ENCODE data around the gene FARP1. TPM values are rescaled to one million over a fixed set of nuclear protein-coding genes. Genes with fewer than 3 reads are reported as not detected.

FARP1 gene
- total and polyA plus RNA-seq, 2 of the 13 experiments (the other 11 are each of a cell fraction or from before 2014, with no cell fraction given), result 70.6 to 126 TPM

DNA sequence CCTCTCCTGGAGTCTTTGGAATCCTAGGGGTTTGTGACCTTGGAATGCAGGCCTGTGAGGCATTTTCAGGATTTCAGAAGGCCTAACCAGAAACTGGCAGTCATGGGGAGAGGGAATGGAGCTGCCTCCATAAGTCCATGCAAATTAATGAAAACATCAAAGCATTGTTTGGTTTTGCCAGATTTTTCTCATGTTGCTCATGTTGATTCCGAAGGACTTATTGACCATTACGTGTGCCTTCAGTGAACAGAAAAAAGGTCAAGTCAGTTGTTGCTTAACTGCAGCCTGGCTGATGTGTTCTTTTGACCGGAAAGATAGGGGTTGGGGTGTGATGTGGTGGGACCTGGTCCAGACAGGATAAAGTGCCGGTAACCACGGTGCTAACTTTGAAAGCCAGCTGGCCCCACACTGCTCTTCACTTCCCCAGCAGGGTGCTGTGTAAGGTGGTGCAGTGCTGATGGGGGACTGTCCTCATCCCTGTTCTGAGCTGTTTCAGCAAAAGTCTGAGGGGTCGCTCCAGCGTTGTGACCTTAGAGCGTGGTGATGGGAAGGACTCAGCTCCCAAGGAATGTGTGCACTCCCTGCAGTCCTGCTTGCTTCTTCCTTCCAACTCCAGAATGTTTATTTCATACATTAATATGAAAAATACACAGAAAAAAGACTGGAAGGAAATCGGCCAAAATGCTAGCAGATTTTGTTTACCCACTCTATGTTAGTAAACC lies 30.7 kb downstream of the FARP1 start (continued):
- TF ChIP-seq, protein P1, sequence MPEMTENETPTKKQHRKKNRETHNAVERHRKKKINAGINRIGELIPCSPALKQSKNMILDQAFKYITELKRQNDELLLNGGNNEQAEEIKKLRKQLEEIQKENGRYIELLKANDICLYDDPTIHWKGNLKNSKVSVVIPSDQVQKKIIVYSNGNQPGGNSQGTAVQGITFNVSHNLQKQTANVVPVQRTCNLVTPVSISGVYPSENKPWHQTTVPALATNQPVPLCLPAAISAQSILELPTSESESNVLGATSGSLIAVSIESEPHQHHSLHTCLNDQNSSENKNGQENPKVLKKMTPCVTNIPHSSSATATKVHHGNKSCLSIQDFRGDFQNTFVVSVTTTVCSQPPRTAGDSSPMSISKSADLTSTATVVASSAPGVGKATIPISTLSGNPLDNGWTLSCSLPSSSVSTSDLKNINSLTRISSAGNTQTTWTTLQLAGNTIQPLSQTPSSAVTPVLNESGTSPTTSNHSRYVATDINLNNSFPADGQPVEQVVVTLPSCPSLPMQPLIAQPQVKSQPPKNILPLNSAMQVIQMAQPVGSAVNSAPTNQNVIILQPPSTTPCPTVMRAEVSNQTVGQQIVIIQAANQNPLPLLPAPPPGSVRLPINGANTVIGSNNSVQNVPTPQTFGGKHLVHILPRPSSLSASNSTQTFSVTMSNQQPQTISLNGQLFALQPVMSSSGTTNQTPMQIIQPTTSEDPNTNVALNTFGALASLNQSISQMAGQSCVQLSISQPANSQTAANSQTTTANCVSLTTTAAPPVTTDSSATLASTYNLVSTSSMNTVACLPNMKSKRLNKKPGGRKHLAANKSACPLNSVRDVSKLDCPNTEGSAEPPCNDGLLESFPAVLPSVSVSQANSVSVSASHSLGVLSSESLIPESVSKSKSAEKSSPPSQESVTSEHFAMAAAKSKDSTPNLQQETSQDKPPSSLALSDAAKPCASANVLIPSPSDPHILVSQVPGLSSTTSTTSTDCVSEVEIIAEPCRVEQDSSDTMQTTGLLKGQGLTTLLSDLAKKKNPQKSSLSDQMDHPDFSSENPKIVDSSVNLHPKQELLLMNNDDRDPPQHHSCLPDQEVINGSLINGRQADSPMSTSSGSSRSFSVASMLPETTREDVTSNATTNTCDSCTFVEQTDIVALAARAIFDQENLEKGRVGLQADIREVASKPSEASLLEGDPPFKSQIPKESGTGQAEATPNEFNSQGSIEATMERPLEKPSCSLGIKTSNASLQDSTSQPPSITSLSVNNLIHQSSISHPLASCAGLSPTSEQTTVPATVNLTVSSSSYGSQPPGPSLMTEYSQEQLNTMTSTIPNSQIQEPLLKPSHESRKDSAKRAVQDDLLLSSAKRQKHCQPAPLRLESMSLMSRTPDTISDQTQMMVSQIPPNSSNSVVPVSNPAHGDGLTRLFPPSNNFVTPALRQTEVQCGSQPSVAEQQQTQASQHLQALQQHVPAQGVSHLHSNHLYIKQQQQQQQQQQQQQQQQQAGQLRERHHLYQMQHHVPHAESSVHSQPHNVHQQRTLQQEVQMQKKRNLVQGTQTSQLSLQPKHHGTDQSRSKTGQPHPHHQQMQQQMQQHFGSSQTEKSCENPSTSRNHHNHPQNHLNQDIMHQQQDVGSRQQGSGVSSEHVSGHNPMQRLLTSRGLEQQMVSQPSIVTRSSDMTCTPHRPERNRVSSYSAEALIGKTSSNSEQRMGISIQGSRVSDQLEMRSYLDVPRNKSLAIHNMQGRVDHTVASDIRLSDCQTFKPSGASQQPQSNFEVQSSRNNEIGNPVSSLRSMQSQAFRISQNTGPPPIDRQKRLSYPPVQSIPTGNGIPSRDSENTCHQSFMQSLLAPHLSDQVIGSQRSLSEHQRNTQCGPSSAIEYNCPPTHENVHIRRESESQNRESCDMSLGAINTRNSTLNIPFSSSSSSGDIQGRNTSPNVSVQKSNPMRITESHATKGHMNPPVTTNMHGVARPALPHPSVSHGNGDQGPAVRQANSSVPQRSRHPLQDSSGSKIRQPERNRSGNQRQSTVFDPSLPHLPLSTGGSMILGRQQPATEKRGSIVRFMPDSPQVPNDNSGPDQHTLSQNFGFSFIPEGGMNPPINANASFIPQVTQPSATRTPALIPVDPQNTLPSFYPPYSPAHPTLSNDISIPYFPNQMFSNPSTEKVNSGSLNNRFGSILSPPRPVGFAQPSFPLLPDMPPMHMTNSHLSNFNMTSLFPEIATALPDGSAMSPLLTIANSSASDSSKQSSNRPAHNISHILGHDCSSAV (CRISPR knock-in tag; IDR thresholded peaks at IDR 0.05; ENCODE audit: borderline replicate concordance), result no peak
- TF ChIP-seq JUNB (CRISPR knock-in tag; IDR thresholded peaks at IDR 0.05; ENCODE audit: borderline replicate concordance) (no peak), POGK (CRISPR knock-in tag; conservative IDR thresholded peaks at IDR 0.05) (0 out of 2 replicates have a peak, but pooled peaks have one; percentile 53), ZNF44 (CRISPR knock-in tag; IDR thresholded peaks at IDR 0.05) (no peak), ZNF446 (CRISPR knock-in tag; IDR thresholded peaks at IDR 0.05) (no peak), FOXJ3 (CRISPR knock-in tag; IDR thresholded peaks at IDR 0.05; ENCODE audit: borderline replicate concordance) (peak; percentile 51; the same call in 1 of the 2 replicates), ZNF772 (CRISPR knock-in tag; IDR thresholded peaks at IDR 0.05) (no peak), NR2F6 (IDR thresholded peaks at IDR 0.05) (peak; percentile 90), NR2F6 (CRISPR knock-in tag; IDR thresholded peaks at IDR 0.05) (peak; percentile 94), FOXC1 (CRISPR knock-in tag; IDR thresholded peaks at IDR 0.05; ENCODE audit: borderline replicate concordance) (no peak), IRF1 (CRISPR knock-in tag; IDR thresholded peaks at IDR 0.05; ENCODE audit: low read depth) (no peak), ZNF605 (CRISPR knock-in tag; IDR thresholded peaks at IDR 0.05) (peak; percentile 55; the same call in 1 of the 2 replicates), ZNF205 (CRISPR knock-in tag; IDR thresholded peaks at IDR 0.05) (0 out of 2 replicates have a peak, but pooled peaks have one; percentile 20), ZNF510 (CRISPR knock-in tag; IDR thresholded peaks at IDR 0.05; ENCODE audit: low read depth) (no peak)
- TF ChIP-seq, protein P2, sequence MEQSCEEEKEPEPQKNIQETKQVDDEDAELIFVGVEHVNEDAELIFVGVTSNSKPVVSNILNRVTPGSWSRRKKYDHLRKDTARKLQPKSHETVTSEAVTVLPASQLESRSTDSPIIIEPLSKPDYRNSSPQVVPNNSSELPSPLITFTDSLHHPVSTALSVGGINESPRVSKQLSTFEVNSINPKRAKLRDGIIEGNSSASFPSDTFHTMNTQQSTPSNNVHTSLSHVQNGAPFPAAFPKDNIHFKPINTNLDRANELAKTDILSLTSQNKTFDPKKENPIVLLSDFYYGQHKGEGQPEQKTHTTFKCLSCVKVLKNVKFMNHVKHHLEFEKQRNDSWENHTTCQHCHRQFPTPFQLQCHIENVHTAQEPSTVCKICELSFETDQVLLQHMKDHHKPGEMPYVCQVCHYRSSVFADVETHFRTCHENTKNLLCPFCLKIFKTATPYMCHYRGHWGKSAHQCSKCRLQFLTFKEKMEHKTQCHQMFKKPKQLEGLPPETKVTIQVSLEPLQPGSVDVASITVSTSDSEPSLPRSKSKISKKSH (CRISPR knock-in tag; IDR thresholded peaks at IDR 0.05; ENCODE audit: borderline replicate concordance), result no peak

Measured in HepG2 (cell line).